ENCODE measurements around the gene C1QC. TPM values are rescaled to one million over a fixed set of nuclear protein-coding genes. Genes with fewer than 3 reads are reported as not detected.
A peak's percentile ranks its signal among the peaks of the same experiment; 100 is the strongest.

C1QC gene
- total and polyA plus RNA-seq, 3 donors from 2014 or later: 8.6 to 108 (median 36.8) TPM

DNA sequence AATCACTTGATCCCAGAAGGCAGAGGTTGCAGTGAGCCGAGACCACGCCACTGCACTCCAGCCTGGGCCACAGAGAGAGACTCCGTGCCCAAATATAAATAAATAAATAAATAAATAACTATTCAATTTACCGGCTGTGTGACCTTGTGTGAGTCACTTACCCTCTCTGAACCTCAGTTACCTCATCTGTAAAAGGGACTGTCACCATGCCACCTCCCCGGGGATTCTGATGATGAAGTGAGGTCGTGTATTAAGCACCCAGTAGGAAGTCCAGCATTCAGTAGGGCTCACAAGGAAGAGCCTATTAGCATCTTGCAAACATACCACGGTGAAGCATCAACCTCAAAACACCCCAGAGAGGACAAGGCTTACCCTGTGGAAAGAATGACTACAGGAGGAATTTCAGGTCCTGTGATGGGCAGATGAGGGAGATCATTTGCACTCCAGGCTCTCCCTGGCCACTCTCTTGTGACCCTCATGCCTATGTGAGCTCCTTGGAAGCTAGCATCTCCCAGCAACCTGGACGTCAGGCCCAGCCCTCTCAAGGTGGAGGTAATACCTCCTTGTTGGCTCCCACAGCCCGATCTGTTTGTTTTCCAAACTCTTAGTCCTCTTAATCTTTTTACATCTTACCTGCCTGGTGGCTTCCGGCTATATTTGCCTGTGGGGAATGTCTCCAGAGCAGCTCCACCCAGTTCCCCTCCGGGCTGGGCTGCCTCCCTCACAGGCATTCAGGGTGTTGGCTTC is 14.6 kb upstream of the C1QC start:
- Histone ChIP-seq H3K9me3 (no peaks in the 10 kb centered on the region), H3K4me3 (no peak overlapping the region), H3K27ac (no peak overlapping the region), H3K4me1 (no peaks in the 10 kb centered on the region), H3K27me3 (no peaks in the 10 kb centered on the region), H3K36me3 (ENCODE audit: low read depth, missing control alignments) (no peaks in the 10 kb centered on the region)
- no peak for DNase-seq
- 62 to 63% methylated on average over 11 of the region's 11 CpGs for WGBS, 2 donors
- TF ChIP-seq POLR2A (IDR thresholded peaks at IDR 0.05): no peak
- TF ChIP-seq, protein P1, sequence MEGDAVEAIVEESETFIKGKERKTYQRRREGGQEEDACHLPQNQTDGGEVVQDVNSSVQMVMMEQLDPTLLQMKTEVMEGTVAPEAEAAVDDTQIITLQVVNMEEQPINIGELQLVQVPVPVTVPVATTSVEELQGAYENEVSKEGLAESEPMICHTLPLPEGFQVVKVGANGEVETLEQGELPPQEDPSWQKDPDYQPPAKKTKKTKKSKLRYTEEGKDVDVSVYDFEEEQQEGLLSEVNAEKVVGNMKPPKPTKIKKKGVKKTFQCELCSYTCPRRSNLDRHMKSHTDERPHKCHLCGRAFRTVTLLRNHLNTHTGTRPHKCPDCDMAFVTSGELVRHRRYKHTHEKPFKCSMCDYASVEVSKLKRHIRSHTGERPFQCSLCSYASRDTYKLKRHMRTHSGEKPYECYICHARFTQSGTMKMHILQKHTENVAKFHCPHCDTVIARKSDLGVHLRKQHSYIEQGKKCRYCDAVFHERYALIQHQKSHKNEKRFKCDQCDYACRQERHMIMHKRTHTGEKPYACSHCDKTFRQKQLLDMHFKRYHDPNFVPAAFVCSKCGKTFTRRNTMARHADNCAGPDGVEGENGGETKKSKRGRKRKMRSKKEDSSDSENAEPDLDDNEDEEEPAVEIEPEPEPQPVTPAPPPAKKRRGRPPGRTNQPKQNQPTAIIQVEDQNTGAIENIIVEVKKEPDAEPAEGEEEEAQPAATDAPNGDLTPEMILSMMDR (IDR thresholded peaks at IDR 0.05): no peak
- intact Hi-C loops (cut with DNase I; ENCODE audit: low total_unique reads): no loop called here

DNA sequence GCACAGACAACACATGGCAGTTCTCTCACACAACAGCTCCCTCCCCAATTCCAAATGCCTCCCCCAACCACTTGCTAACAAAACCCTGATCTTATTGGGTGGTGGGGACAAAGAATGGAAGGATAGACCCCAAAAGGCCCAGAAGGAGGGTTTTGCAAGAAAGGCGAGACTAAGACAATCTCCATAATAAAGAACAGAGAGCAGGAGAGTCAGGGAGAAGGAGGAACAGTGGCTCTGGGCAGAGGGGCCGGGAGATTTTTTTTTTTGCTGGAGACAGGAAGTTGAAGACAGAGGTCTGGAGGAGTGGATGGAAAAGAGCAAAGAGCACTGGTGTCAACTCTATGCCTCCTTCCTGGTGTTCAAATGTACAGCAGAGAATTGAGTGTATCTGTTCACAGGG is 13.5 kb upstream of the C1QC start:
- Histone ChIP-seq H3K27ac (no peak overlapping the region), H3K9me3 (no peaks in the 10 kb centered on the region), H3K36me3 (ENCODE audit: low read depth, missing control alignments) (no peaks in the 10 kb centered on the region), H3K4me1 (no peaks in the 10 kb centered on the region), H3K27me3 (no peaks in the 10 kb centered on the region), H3K4me3 (no peak overlapping the region)
- WGBS, 2 donors: 58 to 69% methylated on average over 2 of the region's 2 CpGs
- intact Hi-C loops (cut with DNase I; ENCODE audit: low total_unique reads): no loop called here
- TF ChIP-seq, protein P1 (IDR thresholded peaks at IDR 0.05): no peak
- no peak for TF ChIP-seq POLR2A (IDR thresholded peaks at IDR 0.05)
- no peak for DNase-seq

DNA sequence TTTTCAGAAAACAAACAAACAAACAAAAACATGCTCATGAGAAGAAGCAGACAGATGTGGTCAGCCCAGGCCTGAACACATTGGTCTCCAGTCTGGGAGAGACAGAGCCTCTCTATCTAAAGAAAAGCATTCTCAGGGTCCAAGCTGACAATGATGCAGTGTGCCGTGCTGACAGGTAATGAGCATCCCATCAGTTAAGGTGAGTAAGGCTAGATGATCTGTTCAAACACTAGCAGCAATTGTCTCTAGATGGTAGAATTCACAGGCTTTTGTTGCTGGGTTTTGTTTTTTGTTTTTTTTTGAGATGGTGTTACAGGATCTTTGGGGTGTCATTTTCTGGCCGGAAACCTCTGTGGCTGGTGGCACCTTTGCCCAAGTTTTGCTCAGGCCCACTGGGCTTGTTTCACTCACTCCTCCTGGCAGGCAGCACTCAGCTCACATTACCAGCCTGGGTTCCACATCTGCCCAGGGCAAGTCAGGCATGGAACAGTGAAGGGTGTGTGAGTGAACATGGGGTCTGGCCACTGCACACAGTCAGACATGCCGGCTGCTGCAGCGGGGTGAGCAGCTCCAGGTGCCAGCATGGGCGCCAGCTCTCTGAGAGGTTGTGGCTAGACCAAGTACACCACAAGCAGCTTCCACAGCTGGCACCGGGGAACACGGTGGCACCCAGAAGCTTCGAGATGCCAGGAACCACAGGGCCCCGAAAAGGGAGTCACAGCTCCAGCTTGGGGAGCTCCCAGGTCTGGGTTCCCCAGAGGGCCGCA is 9.6 kb upstream of the C1QC start:
- no peaks in the 10 kb centered on the region for H3K36me3 ChIP-seq (ENCODE audit: low read depth, missing control alignments)
- WGBS, 2 donors: 91% methylated on average over 10 of the region's 10 CpGs

DNA sequence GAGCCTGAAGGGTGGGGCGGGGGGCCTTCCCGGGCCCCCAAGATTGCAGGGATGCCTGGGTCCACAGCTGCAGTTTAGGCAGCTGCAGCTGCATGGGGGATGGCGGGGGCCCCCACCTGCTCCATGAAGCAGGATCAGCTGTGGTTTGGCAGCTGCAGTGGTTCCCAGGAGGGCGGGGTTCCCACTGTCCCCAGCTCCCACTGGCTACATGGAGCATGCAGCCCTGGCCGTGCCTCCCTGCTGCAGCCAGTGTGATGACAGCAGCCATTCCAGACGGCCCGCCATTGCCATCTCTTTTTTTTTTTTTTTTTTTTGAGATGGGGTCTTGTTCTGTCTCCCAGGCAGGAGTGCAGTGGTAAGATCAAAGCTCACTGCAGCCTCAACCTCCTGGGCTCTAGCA is 8.0 kb upstream of the C1QC start:
- 83 to 85% methylated on average over 6 to 7 of the region's 7 CpGs for WGBS, 2 donors
- Histone ChIP-seq H3K27me3 (no peaks in the 10 kb centered on the region), H3K4me1 (no peaks in the 10 kb centered on the region), H3K9me3 (no peaks in the 10 kb centered on the region), H3K27ac (no peak overlapping the region), H3K36me3 (ENCODE audit: low read depth, missing control alignments) (no peaks in the 10 kb centered on the region), H3K4me3 (no peak overlapping the region)
- TF ChIP-seq POLR2A (IDR thresholded peaks at IDR 0.05): no peak
- intact Hi-C loops (cut with DNase I; ENCODE audit: low total_unique reads): no loop called here
- DNase-seq: no peak

More for the DNA sequence above, 9.6 kb upstream of the C1QC start:
- Histone ChIP-seq H3K27ac (no peak overlapping the region), H3K9me3 (no peaks in the 10 kb centered on the region), H3K27me3 (no peaks in the 10 kb centered on the region), H3K4me3 (no peak overlapping the region), H3K4me1 (no peaks in the 10 kb centered on the region)
- TF ChIP-seq, protein P1 (IDR thresholded peaks at IDR 0.05): no peak
- no peak for TF ChIP-seq POLR2A (IDR thresholded peaks at IDR 0.05)
- intact Hi-C loops (cut with DNase I; ENCODE audit: low total_unique reads): no loop called here
- no peak for DNase-seq

DNA sequence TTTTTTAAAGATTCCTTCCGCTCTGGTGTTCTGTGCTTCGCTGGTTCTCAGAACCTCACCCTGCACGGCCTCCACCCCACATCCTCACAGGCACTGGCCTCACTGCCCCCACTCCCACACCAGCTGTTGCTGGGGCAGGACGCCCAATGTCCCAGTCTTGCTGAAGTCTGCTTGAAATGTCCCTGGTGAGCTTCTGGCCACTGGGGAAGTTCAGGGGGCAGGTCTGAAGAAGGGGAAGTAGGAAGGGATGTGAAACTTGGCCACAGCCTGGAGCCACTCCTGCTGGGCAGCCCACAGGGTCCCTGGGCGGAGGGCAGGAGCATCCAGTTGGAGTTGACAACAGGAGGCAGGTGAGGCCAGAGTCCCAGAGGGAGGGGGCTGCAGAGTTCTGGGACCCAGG is 7.1 kb upstream of the C1QC start, which contains the start of gene C1QA:
Gene C1QA, plus strand, starts transcription at position 276 of the 400 bp plus-strand sequence. CDS start 989 bp downstream, outside the sequence.
- Histone ChIP-seq H3K36me3 (ENCODE audit: low read depth, missing control alignments) (no peaks in the 10 kb centered on the region), H3K4me3 (no peak within 1 kb of the TSS), H3K4me1 (no peaks in the 10 kb centered on the region), H3K9me3 (no peaks in the 10 kb centered on the region), H3K27ac (no peak within 1 kb of the TSS), H3K27me3 (no peaks in the 10 kb centered on the region)
- DNase-seq: peak; percentile 44
- 48 to 56% methylated on average over 5 of the region's 5 CpGs for WGBS, 2 donors
- intact Hi-C loops (cut with DNase I; ENCODE audit: low total_unique reads): no loop called here
- TF ChIP-seq POLR2A (IDR thresholded peaks at IDR 0.05): no peak
- TF ChIP-seq, protein P1 (IDR thresholded peaks at IDR 0.05): no peak

Data from testis (tissue), 3 donors.